Mesothelial cell of epicardium (in vitro differentiated cells): ENCODE data around the gene POU2F1. TPM values are rescaled to one million over a fixed set of nuclear protein-coding genes. Genes with fewer than 3 reads are reported as not detected.

Experiments
- DNase-seq, 2 experiments: peaks; one replicate each; pipeline ENCODE4 v3.0.0; 2021; ENCODE audit warnings: low spot score in 2 of 2; ENCODE audit not compliant: unreplicated experiment in 2 of 2
- H3K27ac Mint-ChIP-seq: 2 replicates; pipeline ENCODE4 v1.8.0; 2021; ENCODE audit warnings: mixed read lengths
- H3K27me3 Mint-ChIP-seq: 2 replicates; pipeline ENCODE4 v1.8.0; 2021; ENCODE audit warnings: low read depth, mixed read lengths
- H3K36me3 Mint-ChIP-seq: 2 replicates; pipeline ENCODE4 v1.8.0; 2021; ENCODE audit warnings: mixed read lengths
- H3K4me1 Mint-ChIP-seq: 2 replicates; pipeline ENCODE4 v1.8.0; 2021; ENCODE audit warnings: mixed read lengths
- H3K4me3 Mint-ChIP-seq: 2 replicates; pipeline ENCODE4 v1.8.0; 2021; ENCODE audit warnings: mild to moderate bottlenecking, moderate library complexity, mixed read lengths
- H3K9me3 Mint-ChIP-seq: 2 replicates; pipeline ENCODE4 v1.8.0; 2021; ENCODE audit warnings: mixed read lengths
- CTCF ChIP-seq: fragments of 200-600 bp; sonication (generic); IDR thresholded peaks from one replicate; pipeline ENCODE4 v1.5.0; 2021; ENCODE audit warnings: antibody characterized with exemption; ENCODE audit not compliant: unreplicated experiment
- total RNA-seq: library from RNA; stranded (reverse); gene quantifications from 3 replicates; pipeline ENCODE4 v1.2.1, GENCODE V29; 2021

The POU2F1 gene
- total RNA-seq, 1 donor from 2014 or later, result 32.8 TPM

GRCh38 chr1:167467752-167468151 is 247.1 kb downstream of the POU2F1 start:
- Mint-ChIP-seq H3K27ac (no peak overlapping the region), H3K36me3 (no peaks in the 10 kb centered on the region), H3K27me3 (peaks cover 4% of the 10 kb centered on the region), H3K4me1 (peaks cover 25% of the 10 kb centered on the region), H3K4me3 (no peak overlapping the region), H3K9me3 (no peaks in the 10 kb centered on the region)
- DNase-seq, result no peak
- TF ChIP-seq CTCF, result no peak

- Mint-ChIP-seq H3K4me3 (no peak overlapping the region), H3K27me3 (no peaks in the 10 kb centered on the region), H3K4me1 (peaks cover 32% of the 10 kb centered on the region), H3K36me3 (no peaks in the 10 kb centered on the region), H3K27ac (no peak overlapping the region), H3K9me3 (no peaks in the 10 kb centered on the region)
- no peak for DNase-seq
- no peak for TF ChIP-seq CTCF
Observed at GRCh38 chr1:167469280-167469965, 248.7 kb downstream of the POU2F1 start.

GRCh38 chr1:167471568-167471967 is 250.9 kb downstream of the POU2F1 start:
- Mint-ChIP-seq H3K4me1 (peaks cover 23% of the 10 kb centered on the region), H3K36me3 (no peaks in the 10 kb centered on the region), H3K27ac (no peak overlapping the region), H3K27me3 (no peaks in the 10 kb centered on the region), H3K9me3 (peaks cover 6% of the 10 kb centered on the region), H3K4me3 (no peak overlapping the region)
- DNase-seq, result no peak
- no peak for TF ChIP-seq CTCF

- peaks cover 16% of the 10 kb centered on the region for H3K4me1 Mint-ChIP-seq
- H3K9me3 Mint-ChIP-seq, result peaks cover 6% of the 10 kb centered on the region
- no peaks in the 10 kb centered on the region for H3K27me3 Mint-ChIP-seq
- no peak for DNase-seq
- no peak overlapping the region for H3K27ac Mint-ChIP-seq
- no peaks in the 10 kb centered on the region for H3K36me3 Mint-ChIP-seq
- no peak for TF ChIP-seq CTCF
- H3K4me3 Mint-ChIP-seq, result no peak overlapping the region
Observed at GRCh38 chr1:167472752-167473521, 252.3 kb downstream of the POU2F1 start.

GRCh38 chr1:167473761-167474160 is 253.1 kb downstream of the POU2F1 start:
- Mint-ChIP-seq H3K36me3 (no peaks in the 10 kb centered on the region), H3K27me3 (no peaks in the 10 kb centered on the region), H3K9me3 (peaks cover 6% of the 10 kb centered on the region), H3K4me3 (no peak overlapping the region), H3K27ac (no peak overlapping the region), H3K4me1 (peaks cover 8% of the 10 kb centered on the region)
- no peak for DNase-seq
- TF ChIP-seq CTCF, result no peak
